Right atrium auricular region (tissue), 2 donors: ENCODE results near the gene RNU1-4. TPM values are rescaled to one million over a fixed set of nuclear protein-coding genes. Genes with fewer than 3 reads are reported as not detected.
"Not testable (repeated sequence)": the region's sequence is repeated elsewhere in the genome, so short reads cannot be mapped to it uniquely, and the experiment has no call there.

ENCODE experiments used
- DNase-seq: peaks from one replicate; pipeline ENCODE4 v3.0.0-alpha.2; 2019; ENCODE audit warnings: low spot score
- H3K27ac ChIP-seq, 2 donors: fragments of 200-600 bp; sonication (generic); 1 replicate in 1 of 2; 2 replicates in 1 of 2; pipeline ENCODE4 v1.5.1; 2016 to 2019
- H3K27me3 ChIP-seq, 2 donors: fragments of 200-600 bp; sonication (generic); one replicate each; pipeline versions ENCODE4 v1.5.1 to v1.6.0; 2017 to 2019
- H3K36me3 ChIP-seq: fragments of 200-600 bp; sonication (generic); one replicate; pipeline ENCODE4 v1.5.1; 2016
- H3K4me1 ChIP-seq, 2 donors: fragments of 200-600 bp; sonication (generic); one replicate each; pipeline versions ENCODE4 v1.5.1 to v1.6.0; 2017 to 2019
- H3K4me3 ChIP-seq, 2 donors: fragments of 200-600 bp; sonication (generic); 1 replicate in 1 of 2; 2 replicates in 1 of 2; pipeline ENCODE4 v1.5.1; 2017 to 2019; ENCODE audit warnings: mild to moderate bottlenecking in 1 of 2, moderate library complexity in 1 of 2
- H3K9me3 ChIP-seq, 2 donors: fragments of 200-600 bp; sonication (generic); one replicate each; pipeline ENCODE4 v1.5.1; 2019
- CTCF ChIP-seq, 2 donors: fragments of 200-600 bp; sonication (generic); IDR thresholded peaks; one replicate each; pipeline ENCODE4 v1.5.1; 2019; ENCODE audit warnings: antibody characterized with exemption in 2 of 2
- total RNA-seq, 2 donors: library from RNA; depleted of rRNA; stranded (reverse); fragments of >200 nt; gene quantifications; one replicate each; pipeline ENCODE4 v1.1.0, GENCODE V29; 2016

The RNU1-4 gene
- total RNA-seq, 2 donors from 2014 or later = not detected

GRCh38 chr1:16703141-16703540, 37.2 kb upstream of the RNU1-4 start:
- not testable (repeated sequence) for H3K4me1 ChIP-seq, H3K9me3 ChIP-seq, H3K4me3 ChIP-seq, H3K27ac ChIP-seq, H3K27me3 ChIP-seq, DNase-seq, H3K36me3 ChIP-seq
- TF ChIP-seq CTCF (IDR thresholded peaks at IDR 0.05) = peak in 1 of 2 donors; percentile 10

DNA sequence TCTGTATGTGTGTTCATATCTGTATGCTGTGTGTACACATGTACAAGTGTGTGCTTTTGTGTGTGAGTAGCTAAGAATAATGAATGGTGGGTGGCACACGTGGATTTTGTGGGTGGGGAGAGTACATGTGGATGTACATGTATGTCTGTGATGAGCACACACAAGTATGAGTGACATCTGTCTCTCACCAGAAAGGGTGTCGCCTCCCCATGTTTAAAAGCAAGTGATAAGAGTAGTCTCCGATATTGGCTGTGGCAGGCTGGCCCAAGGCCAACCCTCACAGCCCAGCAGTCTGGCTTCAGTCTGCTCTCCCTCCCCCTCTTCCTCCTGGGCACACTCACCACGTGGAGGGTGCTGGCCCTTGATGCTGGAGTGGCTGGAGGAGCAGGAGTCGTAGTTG, 36.7 kb upstream of the RNU1-4 start:
- not testable (repeated sequence) for H3K27me3 ChIP-seq, H3K36me3 ChIP-seq, DNase-seq, H3K27ac ChIP-seq, H3K4me1 ChIP-seq, H3K4me3 ChIP-seq, H3K9me3 ChIP-seq

- not testable (repeated sequence) for H3K4me1 ChIP-seq, H3K27ac ChIP-seq, H3K4me3 ChIP-seq, H3K9me3 ChIP-seq, H3K27me3 ChIP-seq, DNase-seq, H3K36me3 ChIP-seq
These were observed 36.2 kb upstream of the RNU1-4 start for GRCh38 chr1:16704076-16704475.

- not testable (repeated sequence) for H3K4me1 ChIP-seq, H3K27ac ChIP-seq, H3K4me3 ChIP-seq, DNase-seq, H3K9me3 ChIP-seq, H3K27me3 ChIP-seq, H3K36me3 ChIP-seq
These were observed 35.7 kb upstream of the RNU1-4 start for GRCh38 chr1:16704502-16705100.

DNA sequence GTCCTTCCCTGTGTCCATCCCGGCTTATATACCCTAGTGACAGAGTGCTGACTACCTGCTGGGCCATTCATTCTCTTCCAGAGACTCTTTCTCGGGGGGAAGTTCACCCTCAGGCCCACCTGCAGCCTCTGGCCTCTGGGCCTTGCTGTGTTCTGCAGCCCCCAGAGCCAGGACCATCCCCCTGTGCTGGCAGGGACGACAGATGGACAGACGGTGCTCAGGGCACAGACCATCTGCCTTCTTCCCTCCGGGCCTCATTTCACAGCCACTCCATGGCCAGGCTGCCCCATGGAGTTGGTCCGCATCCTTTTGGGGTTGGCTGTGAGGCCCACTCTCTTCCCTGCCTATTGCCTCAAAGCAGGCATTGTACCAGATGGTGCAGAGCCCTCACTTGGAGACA, 34.0 kb upstream of the RNU1-4 start:
- not testable (repeated sequence) for H3K27ac ChIP-seq, H3K36me3 ChIP-seq, H3K27me3 ChIP-seq, DNase-seq, H3K4me1 ChIP-seq, H3K4me3 ChIP-seq, H3K9me3 ChIP-seq

DNA sequence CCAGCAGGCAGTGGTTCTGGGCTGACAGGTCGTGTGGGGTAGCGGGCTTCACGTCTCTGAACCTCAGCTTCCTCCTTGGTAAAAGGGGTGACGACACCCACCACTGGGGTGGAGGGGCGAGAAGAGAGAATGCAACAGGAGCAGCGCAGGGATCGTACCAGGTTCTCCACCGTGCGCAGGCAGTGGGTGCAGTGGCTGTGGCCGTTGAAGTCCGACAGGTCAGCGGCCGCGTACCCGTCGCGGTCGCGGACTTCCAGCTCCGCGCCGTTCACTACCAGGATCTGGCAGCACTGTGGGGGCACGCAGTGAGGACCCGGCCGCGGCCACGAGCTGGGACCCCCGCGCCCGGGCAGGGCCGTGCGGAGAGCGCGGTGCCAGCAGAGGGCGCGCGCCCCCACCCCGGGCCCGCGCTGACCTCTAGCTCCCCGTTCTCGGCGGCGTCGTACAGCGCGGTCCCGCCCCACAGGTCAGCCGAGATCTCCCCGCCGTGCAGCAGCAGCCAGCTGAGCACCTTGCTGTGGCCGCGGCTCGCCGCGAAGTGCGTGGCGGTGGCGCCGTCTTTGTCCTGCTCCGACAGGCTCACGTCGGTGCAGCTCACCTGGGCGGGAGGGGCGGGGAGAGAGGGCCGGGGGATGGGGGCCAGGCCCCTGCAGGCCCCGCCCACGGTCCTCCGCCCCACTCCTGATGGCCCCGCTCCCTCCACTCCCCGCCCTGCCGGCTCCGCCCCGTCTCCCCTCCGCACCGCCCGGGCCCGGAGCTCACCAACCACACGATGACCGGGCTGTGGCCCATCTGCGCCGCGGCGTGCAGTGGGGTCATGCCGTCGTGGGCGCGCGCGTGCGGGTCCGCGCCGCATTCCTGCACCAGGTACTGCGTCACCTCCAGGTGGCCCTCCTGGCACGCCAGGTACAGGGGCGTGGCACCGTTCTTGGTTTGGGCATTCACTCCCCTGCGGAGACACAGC, 32.9 kb upstream of the RNU1-4 start:
- H3K27ac ChIP-seq, H3K4me1 ChIP-seq, H3K9me3 ChIP-seq, H3K27me3 ChIP-seq, DNase-seq, H3K36me3 ChIP-seq: not testable (repeated sequence)
- H3K4me3 ChIP-seq = peak overlapping the region in 1 of 2 donors; percentile 35

GRCh38 chr1:16708704-16709103, 31.6 kb upstream of the RNU1-4 start:
- H3K4me1 ChIP-seq, H3K27ac ChIP-seq, H3K4me3 ChIP-seq, H3K9me3 ChIP-seq, H3K27me3 ChIP-seq, H3K36me3 ChIP-seq, DNase-seq: not testable (repeated sequence)

DNA sequence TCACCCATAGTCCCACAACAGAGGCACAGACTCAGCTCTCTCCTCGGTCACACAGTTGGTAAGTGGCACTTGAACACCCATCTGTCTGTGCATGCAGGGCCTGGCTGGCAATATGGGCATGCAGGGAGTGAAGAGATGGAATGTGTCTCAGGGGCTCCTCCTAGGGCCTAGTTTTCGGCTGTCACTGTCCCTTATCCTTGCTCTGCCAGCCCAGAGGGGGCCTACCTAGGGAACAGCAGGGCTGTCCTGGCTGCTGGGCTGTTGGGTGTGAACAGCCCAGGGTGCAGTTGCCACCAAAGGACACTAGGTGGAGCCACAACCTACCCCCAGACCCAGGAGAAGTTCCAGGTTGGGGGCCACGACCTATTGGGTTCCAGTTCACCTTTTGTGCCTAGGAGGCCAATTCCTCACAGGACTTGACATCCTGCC, 30.6 kb upstream of the RNU1-4 start:
- DNase-seq, H3K27me3 ChIP-seq, H3K4me1 ChIP-seq, H3K36me3 ChIP-seq, H3K9me3 ChIP-seq, H3K27ac ChIP-seq, H3K4me3 ChIP-seq: not testable (repeated sequence)

DNA sequence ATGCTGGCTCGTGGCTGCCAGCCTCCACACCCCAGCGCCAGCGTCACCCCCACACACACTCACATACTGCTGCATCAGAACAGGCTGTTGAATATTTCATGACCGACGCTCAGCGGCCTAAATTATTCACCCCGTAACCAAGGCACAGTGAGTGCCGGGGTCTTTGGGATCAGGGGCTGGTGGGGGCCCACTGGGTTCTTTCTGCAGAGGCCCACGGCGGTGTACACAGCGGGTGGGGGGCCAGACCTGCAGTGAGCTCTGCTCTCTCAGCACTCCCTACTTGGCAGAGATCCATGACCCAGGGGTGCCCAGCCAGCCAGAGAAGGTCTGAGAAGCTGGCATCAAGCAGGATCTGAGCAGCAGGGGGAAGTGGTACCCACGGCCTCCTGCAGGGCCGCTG, 29.7 kb upstream of the RNU1-4 start:
- not testable (repeated sequence) for H3K36me3 ChIP-seq, H3K4me3 ChIP-seq, H3K9me3 ChIP-seq, H3K4me1 ChIP-seq, H3K27ac ChIP-seq, DNase-seq, H3K27me3 ChIP-seq

- not testable (repeated sequence) for DNase-seq, H3K27me3 ChIP-seq, H3K4me3 ChIP-seq, H3K4me1 ChIP-seq, H3K36me3 ChIP-seq, H3K27ac ChIP-seq, H3K9me3 ChIP-seq
These were observed 28.2 kb upstream of the RNU1-4 start for GRCh38 chr1:16712131-16712530.

GRCh38 chr1:16712582-16712981, 27.7 kb upstream of the RNU1-4 start:
- not testable (repeated sequence) for H3K36me3 ChIP-seq, DNase-seq, H3K4me3 ChIP-seq, H3K27ac ChIP-seq, H3K27me3 ChIP-seq, H3K4me1 ChIP-seq, H3K9me3 ChIP-seq

DNA sequence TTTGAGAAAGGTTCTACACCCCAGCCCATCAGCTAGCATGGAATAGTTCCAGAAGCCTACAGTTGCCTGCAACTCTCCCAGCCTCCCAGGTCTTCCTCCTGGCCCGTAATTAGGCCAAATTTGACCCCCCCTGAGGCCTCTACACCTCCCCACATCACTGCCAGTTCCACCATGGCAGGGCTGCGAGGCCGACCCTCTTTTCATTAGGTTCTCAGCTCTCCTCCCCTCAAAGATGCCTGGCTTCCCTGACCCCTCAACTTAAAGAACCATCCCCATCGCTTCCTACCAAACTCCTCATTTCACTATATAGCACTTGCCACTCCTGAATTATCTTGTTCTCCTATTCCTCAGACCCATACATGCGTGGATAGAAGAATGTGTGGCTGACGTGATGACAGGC, 27.3 kb upstream of the RNU1-4 start:
- H3K9me3 ChIP-seq, H3K27me3 ChIP-seq, H3K27ac ChIP-seq, H3K36me3 ChIP-seq, DNase-seq, H3K4me3 ChIP-seq, H3K4me1 ChIP-seq: not testable (repeated sequence)

- DNase-seq, H3K27me3 ChIP-seq, H3K9me3 ChIP-seq, H3K36me3 ChIP-seq, H3K27ac ChIP-seq, H3K4me3 ChIP-seq: not testable (repeated sequence)
- H3K4me1 ChIP-seq = peaks cover 0 to 10% of the 10 kb centered on the region in 2 donors
These were observed 26.8 kb upstream of the RNU1-4 start for GRCh38 chr1:16713480-16713879.
